ENCODE measurements around the gene NTN3. TPM values are rescaled to one million over a fixed set of nuclear protein-coding genes. Genes with fewer than 3 reads are reported as not detected.
A peak's percentile ranks its signal among the peaks of the same experiment; 100 is the strongest.

NTN3 gene
- total and polyA plus RNA-seq, 2 of the 8 experiments (the other 6 are each of a cell fraction or from before 2014, with no cell fraction given), result 0.30 to 0.34 TPM

DNA sequence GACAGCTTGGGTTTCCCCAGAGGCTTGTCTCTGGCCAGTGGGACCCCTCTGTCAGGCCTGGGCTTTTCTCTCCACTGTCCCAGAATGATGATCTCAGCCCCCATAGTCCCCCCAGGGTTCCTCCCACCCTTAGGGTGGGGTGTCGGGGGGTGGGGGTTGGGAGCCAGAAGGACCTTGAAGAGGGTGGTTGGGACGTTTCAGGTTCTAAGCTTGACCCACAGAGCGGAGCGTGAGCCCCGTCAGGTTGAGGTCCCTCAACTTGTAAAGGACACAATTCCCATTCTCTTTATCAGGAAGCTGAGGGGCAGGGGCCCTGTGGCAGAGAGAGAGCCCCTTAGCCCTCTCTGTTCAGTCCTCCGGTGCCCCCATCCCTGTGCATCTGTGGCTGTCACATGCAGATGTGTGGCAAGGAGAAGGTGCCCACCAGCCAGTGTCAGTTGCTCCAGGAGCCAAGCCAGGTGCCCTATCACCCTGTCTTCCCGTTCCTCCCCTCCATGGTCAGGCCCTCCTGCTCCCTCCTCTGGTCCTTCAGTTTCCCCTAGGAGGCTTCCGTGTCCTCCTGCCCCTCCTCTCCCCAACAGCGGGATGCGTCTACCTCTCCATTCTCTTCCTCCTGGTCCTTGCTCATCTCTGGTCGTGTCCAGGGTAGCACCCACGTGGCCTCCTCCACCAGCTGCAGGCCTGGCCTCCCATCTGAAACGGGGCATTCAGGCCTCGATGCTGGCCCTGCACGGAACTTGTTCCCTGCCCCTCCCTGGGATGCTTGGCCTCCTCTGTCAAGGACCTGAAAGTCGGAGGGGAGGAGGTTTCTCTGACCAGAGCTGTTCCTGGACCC is 1.5 kb upstream of the NTN3 start:
- Histone ChIP-seq H3K9me3 (ENCODE audit: insufficient read depth in 2 of 2, low read depth in 1 of 2, low read length in 1 of 2) (no peaks in the 10 kb centered on the region), H3K56ac (replicated peaks; ENCODE audit: insufficient read length, low read depth, low read length) (no peak overlapping the region), H3K4me1 (replicated peaks in 1 of 4; ENCODE audit: control insufficient read depth in 3 of 4, insufficient read depth in 4 of 4, low read length in 3 of 4) (peaks cover 0 to 41% (median 31%) of the 10 kb centered on the region in 4 experiments; a peak in 6 of 7 replicates), H4K20me1 (replicated peaks in 1 of 2; ENCODE audit: control insufficient read depth in 1 of 2, insufficient read depth in 2 of 2, low read length in 2 of 2) (peaks cover 2 to 10% of the 10 kb centered on the region in 2 experiments), H3K4ac (replicated peaks; ENCODE audit: insufficient read length, low read depth, low read length) (no peak overlapping the region), H4K91ac (replicated peaks; ENCODE audit: insufficient read length, low read length) (peak overlapping the region; percentile 61), H2BK120ac (replicated peaks; ENCODE audit: low read depth, low read length) (no peak overlapping the region), H3K23ac (ENCODE audit: insufficient read length) (no peak overlapping the region), H2BK20ac (ENCODE audit: low read length) (peak overlapping the region; percentile 82; the same call in 1 of the 2 replicates), H3K79me2 (ENCODE audit: control insufficient read depth in 1 of 2, insufficient read depth in 2 of 2, low read length in 2 of 2) (no peaks in the 10 kb centered on the region), H3K4me3 (ENCODE audit: extremely low read depth in 1 of 4, insufficient read depth in 2 of 4, low read depth in 3 of 4, low read length in 4 of 4) (peak overlapping the region in 1 of 4 experiments; percentile 73; a peak in 2 of 8 replicates), H2AFZ (ENCODE audit: low read length) (no peak overlapping the region), H3K79me1 (ENCODE audit: low read depth, low read length) (no peaks in the 10 kb centered on the region), H3K9ac (replicated peaks in 1 of 4; ENCODE audit: extremely low read depth in 1 of 4, low read depth in 3 of 4, low read length in 3 of 4) (no peak overlapping the region), H4K8ac (ENCODE audit: extremely low read depth, insufficient read depth, low read length) (no peak overlapping the region; the same call in 1 of the 2 replicates), H3K27ac (ENCODE audit: low read depth, low read length) (no peak overlapping the region), H2AK5ac (ENCODE audit: low read depth, low read length) (peak overlapping the region; percentile 82; the same call in 1 of the 2 replicates), H2BK12ac (ENCODE audit: low read depth, low read length) (peak overlapping the region; percentile 80; the same call in 1 of the 2 replicates), H2BK5ac (ENCODE audit: low read depth, low read length) (peak overlapping the region; percentile 35; the same call in 1 of the 2 replicates), H3K14ac (ENCODE audit: insufficient read length) (no peak overlapping the region), H3K4me2 (ENCODE audit: insufficient read depth in 1 of 2, low read depth in 2 of 2, low read length in 2 of 2) (peak overlapping the region; percentile 88 to 94), H4K5ac (ENCODE audit: insufficient read length, low read depth, low read length) (no peak overlapping the region), H3K36me3 (ENCODE audit: control insufficient read depth in 2 of 4, insufficient read depth in 4 of 4, low read length in 3 of 4) (no peaks in the 10 kb centered on the region), H3K27me3 (replicated peaks in 1 of 4; ENCODE audit: control insufficient read depth in 3 of 4, extremely low read depth in 1 of 4, insufficient read depth in 3 of 4, low read length in 3 of 4) (peaks cover 24 to 61% (median 54%) of the 10 kb centered on the region in 4 experiments), H3K23me2 (ENCODE audit: low read depth, low read length) (peaks cover 23% of the 10 kb centered on the region; the same call in 1 of the 2 replicates), H3K18ac (ENCODE audit: extremely low read depth, low read length) (peak overlapping the region; percentile 51), H2BK15ac (ENCODE audit: low read length) (peak overlapping the region; percentile 97; the same call in 1 of the 2 replicates)
- WGBS, 2 experiments (ENCODE audit: extremely low coverage in 1 of 2, insufficient coverage in 1 of 2, insufficient read length in 1 of 2, insufficient replicate concordance in 2 of 2, low coverage in 1 of 2, low lambda C conversion rate in 2 of 2, missing lambda C conversion rate in 1 of 2), result 92% methylated on average over 16 of the region's 16 CpGs; no CpG with 5 or more reads in 1 of the 2 experiments
- DNase-seq (ENCODE audit: low read depth in 1 of 2, low spot score in 2 of 2) (no peak), FAIRE-seq (no peak)
- ChIA-PET CTCF (ENCODE audit: partially characterized antibody) (interaction anchor here (0.7 to 4.0 kb wide), 6 partner anchors 9 to 129 kb away, joined by 3 to 15 read pairs (median 4); partner anchors contain the start of genes ABCA3 and TEDC2), POLR2A (ENCODE audit: partially characterized antibody) (interaction anchor here (0.7 to 2.8 kb wide), 14 partner anchors 10 to 281 kb away, joined by 3 to 21 read pairs (median 6); partner anchors contain the start of genes AMDHD2, ATP6V0C, ECI1 and TEDC2)
- TF ChIP-seq POLR2A (IDR thresholded peaks at IDR 0.05; ENCODE audit: control extremely low read depth in 1 of 2, low read depth in 2 of 2, low read length in 2 of 2) (0 out of 3 replicates have a peak, but pooled peaks of 1 of the 2 experiments have one; percentile 24), SIN3A (conservative IDR thresholded peaks at IDR 0.05 in 1 of 2, IDR thresholded peaks at IDR 0.05 in 1 of 2; ENCODE audit: low read depth in 1 of 2, low read length in 2 of 2) (no peak)
